Measurements from ENCODE around the gene SMIM44.
A peak's percentile ranks its signal among the peaks of the same experiment; 100 is the strongest.

SMIM44 gene

DNA sequence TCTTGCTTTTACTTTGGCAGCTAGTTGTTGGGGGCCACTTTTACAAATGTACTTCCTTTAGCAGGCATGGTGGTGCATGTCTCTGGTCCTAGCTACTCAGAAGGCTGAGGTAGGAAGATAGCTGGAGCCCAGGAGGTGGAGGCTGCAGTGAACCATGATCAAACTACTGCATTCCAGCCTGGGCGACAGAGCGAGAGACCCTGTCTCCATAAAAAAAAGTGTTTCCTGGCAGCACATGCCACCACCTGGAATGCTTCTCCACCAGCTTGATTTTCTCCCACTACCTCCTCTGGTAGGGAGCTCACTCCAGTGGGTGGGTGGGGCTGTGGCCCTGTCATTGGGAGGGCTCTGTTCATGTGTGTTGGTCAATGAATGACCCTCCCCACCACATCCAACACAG lies 35.4 kb upstream of the SMIM44 start:
- peaks cover 92% of the 10 kb centered on the region for H3K4me1 ChIP-seq
- peaks cover 43% of the 10 kb centered on the region for H3K36me3 ChIP-seq
- peak overlapping the region; percentile 98 for H3K4me2 ChIP-seq
- no peaks in the 10 kb centered on the region for H3K9me3 ChIP-seq
- peak overlapping the region; percentile 68; the same call in 1 of the 2 replicates for H3K27ac ChIP-seq
- H3K27me3 ChIP-seq = no peaks in the 10 kb centered on the region
- peak overlapping the region; percentile 31; the same call in 1 of the 2 replicates for H3K4me3 ChIP-seq
- peaks cover 100% of the 10 kb centered on the region for H4K20me1 ChIP-seq
- peak overlapping the region; percentile 34; the same call in 1 of the 2 replicates for H3K9ac ChIP-seq
- no peak for TF ChIP-seq Cebpa-rat (IDR thresholded peaks at IDR 0.05)

DNA sequence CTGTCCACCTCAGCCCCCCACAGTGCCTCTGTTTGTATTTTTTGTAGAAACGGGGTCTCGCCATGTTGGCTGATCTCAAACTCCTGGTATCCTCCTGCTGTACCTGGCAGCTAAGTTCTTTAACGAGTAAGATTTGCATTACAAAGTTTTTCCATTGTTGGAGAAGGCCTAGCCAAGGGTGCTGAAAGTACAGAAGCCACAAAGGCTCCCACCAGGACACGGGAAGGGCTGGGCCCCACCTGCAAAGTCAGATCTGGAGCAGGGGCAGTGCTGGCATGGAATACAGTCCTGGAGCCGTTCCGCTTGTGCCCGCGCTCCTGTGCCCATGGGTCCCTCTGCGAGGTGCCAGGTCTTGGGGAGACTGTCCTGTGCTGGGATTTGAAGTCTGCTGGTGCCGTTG lies 35.0 kb upstream of the SMIM44 start:
- Histone ChIP-seq H4K20me1 (peaks cover 100% of the 10 kb centered on the region), H3K36me3 (peaks cover 43% of the 10 kb centered on the region), H3K9me3 (no peaks in the 10 kb centered on the region), H3K4me2 (peak overlapping the region; percentile 98), H3K27ac (peak overlapping the region; percentile 68; the same call in 1 of the 2 replicates), H3K4me1 (peaks cover 96% of the 10 kb centered on the region), H3K27me3 (no peaks in the 10 kb centered on the region), H3K9ac (no peak overlapping the region), H3K4me3 (no peak overlapping the region)
- no peak for TF ChIP-seq Cebpa-rat (IDR thresholded peaks at IDR 0.05)

GRCh38 chr19:3517638-3518037 lies 34.4 kb upstream of the SMIM44 start:
- Histone ChIP-seq H3K36me3 (peaks cover 43% of the 10 kb centered on the region), H3K9me3 (no peaks in the 10 kb centered on the region), H3K4me1 (peaks cover 100% of the 10 kb centered on the region), H3K9ac (no peak overlapping the region), H4K20me1 (peaks cover 100% of the 10 kb centered on the region), H3K4me2 (peak overlapping the region; percentile 98), H3K4me3 (no peak overlapping the region), H3K27me3 (no peaks in the 10 kb centered on the region), H3K27ac (peak overlapping the region; percentile 33; the same call in 1 of the 2 replicates)
- no peak for TF ChIP-seq Cebpa-rat (IDR thresholded peaks at IDR 0.05)

DNA sequence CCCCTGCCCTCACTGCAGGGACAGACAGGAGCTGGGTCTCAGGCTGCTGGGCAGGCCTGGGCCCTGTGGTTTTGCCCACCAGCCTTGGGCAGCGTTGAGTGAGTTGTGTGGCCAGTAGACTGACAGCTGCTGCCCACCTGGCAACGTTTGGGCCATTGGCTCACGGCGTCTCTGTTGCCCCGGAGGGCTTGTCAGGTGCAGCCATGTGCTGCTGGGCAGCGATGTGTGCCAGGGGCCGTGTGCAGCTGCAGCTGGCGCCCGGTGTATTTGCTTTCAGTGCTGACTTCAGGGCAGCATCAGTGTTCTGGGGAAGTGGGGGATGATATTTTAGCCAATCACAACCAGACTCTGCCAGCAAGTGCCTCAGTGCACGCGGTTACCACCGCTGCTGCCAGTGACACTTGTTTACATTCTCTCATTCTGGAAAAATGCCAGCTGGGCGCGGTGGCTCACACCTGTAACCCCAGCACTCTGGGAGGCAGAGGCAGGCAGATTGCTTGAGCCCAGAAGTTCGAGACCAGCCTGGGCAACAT lies 33.5 kb upstream of the SMIM44 start:
- Histone ChIP-seq H3K9ac (peak overlapping the region; percentile 67), H3K27me3 (no peaks in the 10 kb centered on the region), H3K4me3 (peak overlapping the region; percentile 50), H3K9me3 (no peaks in the 10 kb centered on the region), H3K4me2 (peak overlapping the region; percentile 98), H3K27ac (peak overlapping the region; percentile 88), H3K4me1 (peaks cover 100% of the 10 kb centered on the region), H3K36me3 (peaks cover 43% of the 10 kb centered on the region), H4K20me1 (peaks cover 100% of the 10 kb centered on the region)
- no peak for TF ChIP-seq Cebpa-rat (IDR thresholded peaks at IDR 0.05)

- Histone ChIP-seq H3K27me3 (no peaks in the 10 kb centered on the region), H3K4me3 (peak overlapping the region; percentile 50), H3K4me1 (peaks cover 100% of the 10 kb centered on the region), H3K36me3 (peaks cover 44% of the 10 kb centered on the region), H3K9me3 (no peaks in the 10 kb centered on the region), H3K27ac (peak overlapping the region; percentile 88), H4K20me1 (peaks cover 100% of the 10 kb centered on the region), H3K4me2 (peak overlapping the region; percentile 98), H3K9ac (peak overlapping the region; percentile 67)
- TF ChIP-seq Cebpa-rat (IDR thresholded peaks at IDR 0.05) = no peak
Observed at GRCh38 chr19:3515891-3516422, 32.7 kb upstream of the SMIM44 start.

- Histone ChIP-seq H3K4me2 (peak overlapping the region; percentile 98), H3K9me3 (no peaks in the 10 kb centered on the region), H3K27ac (peak overlapping the region; percentile 55), H3K9ac (peak overlapping the region; percentile 23; the same call in 1 of the 2 replicates), H3K4me3 (no peak overlapping the region), H3K4me1 (peaks cover 96% of the 10 kb centered on the region), H3K36me3 (peaks cover 48% of the 10 kb centered on the region), H3K27me3 (no peaks in the 10 kb centered on the region), H4K20me1 (peaks cover 100% of the 10 kb centered on the region)
- TF ChIP-seq Cebpa-rat (IDR thresholded peaks at IDR 0.05) = no peak
Observed at GRCh38 chr19:3514930-3515329, 31.7 kb upstream of the SMIM44 start.

GRCh38 chr19:3513229-3514140 lies 30.2 kb upstream of the SMIM44 start:
- Histone ChIP-seq H4K20me1 (peaks cover 100% of the 10 kb centered on the region), H3K4me3 (no peak overlapping the region), H3K9me3 (no peaks in the 10 kb centered on the region), H3K27ac (peak overlapping the region; percentile 13; the same call in 1 of the 2 replicates), H3K4me1 (peaks cover 92% of the 10 kb centered on the region), H3K9ac (0 out of 2 replicates have a peak overlapping the region, but pooled peaks have one; percentile 34), H3K4me2 (peak overlapping the region; percentile 98), H3K27me3 (no peaks in the 10 kb centered on the region), H3K36me3 (peaks cover 63% of the 10 kb centered on the region)
- TF ChIP-seq Cebpa-rat (IDR thresholded peaks at IDR 0.05) = no peak

- H3K9me3 ChIP-seq = no peaks in the 10 kb centered on the region
- peak overlapping the region; percentile 34; the same call in 1 of the 2 replicates for H3K9ac ChIP-seq
- no peak overlapping the region for H3K4me3 ChIP-seq
- H3K4me1 ChIP-seq = peaks cover 91% of the 10 kb centered on the region
- H3K27me3 ChIP-seq = no peaks in the 10 kb centered on the region
- H3K27ac ChIP-seq = no peak overlapping the region
- no peak for TF ChIP-seq Cebpa-rat (IDR thresholded peaks at IDR 0.05)
- H4K20me1 ChIP-seq = peaks cover 99% of the 10 kb centered on the region
- peaks cover 64% of the 10 kb centered on the region for H3K36me3 ChIP-seq
- H3K4me2 ChIP-seq = peak overlapping the region; percentile 98; the same call in 1 of the 2 replicates
Observed at GRCh38 chr19:3512562-3513228, 29.5 kb upstream of the SMIM44 start.

GRCh38 chr19:3511506-3512251 lies 28.4 kb upstream of the SMIM44 start:
- Histone ChIP-seq H3K9ac (peak overlapping the region; percentile 26; the same call in 1 of the 2 replicates), H3K27ac (peak overlapping the region; percentile 44; the same call in 1 of the 2 replicates), H3K4me3 (no peak overlapping the region), H3K36me3 (peaks cover 64% of the 10 kb centered on the region), H3K9me3 (no peaks in the 10 kb centered on the region), H3K4me1 (peaks cover 88% of the 10 kb centered on the region), H3K4me2 (no peak overlapping the region; the same call in 1 of the 2 replicates), H3K27me3 (no peaks in the 10 kb centered on the region), H4K20me1 (peaks cover 95% of the 10 kb centered on the region)
- no peak for TF ChIP-seq Cebpa-rat (IDR thresholded peaks at IDR 0.05)
